HG02678 (cell line): Measurements from ENCODE around the gene TSPAN17.

Experiments
- ATAC-seq: cut with Tn5 transposase; IDR thresholded peaks from one replicate; pipeline ENCODE4 v1.9.1; 2021; ENCODE audit warnings: mild to moderate bottlenecking, moderate library complexity; ENCODE audit not compliant: unreplicated experiment

The TSPAN17 gene

GRCh38 chr5:176620333-176620981 lies 26.8 kb upstream of the TSPAN17 start:
- no peak for ATAC-seq

DNA sequence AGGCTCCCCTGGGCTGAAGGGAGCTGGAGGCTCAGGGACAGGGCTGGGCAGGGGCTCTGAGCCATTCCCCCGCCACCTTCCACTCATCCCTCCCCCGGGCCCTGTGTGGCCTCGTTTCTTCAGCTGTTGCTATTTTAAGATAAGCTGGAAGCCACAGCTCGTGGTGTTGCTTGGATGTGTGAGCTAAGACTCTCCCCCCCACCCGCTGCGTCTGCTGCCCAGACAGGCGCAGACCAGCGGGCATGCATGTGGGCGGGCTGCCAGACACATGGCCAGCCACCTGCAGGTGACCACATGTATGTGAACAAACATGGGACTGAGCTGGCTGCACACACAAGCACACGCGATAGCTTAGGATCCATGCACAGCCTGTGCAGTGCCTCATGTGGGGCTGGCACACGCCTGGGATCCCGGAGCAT lies 25.6 kb upstream of the TSPAN17 start:
- no peak for ATAC-seq

DNA sequence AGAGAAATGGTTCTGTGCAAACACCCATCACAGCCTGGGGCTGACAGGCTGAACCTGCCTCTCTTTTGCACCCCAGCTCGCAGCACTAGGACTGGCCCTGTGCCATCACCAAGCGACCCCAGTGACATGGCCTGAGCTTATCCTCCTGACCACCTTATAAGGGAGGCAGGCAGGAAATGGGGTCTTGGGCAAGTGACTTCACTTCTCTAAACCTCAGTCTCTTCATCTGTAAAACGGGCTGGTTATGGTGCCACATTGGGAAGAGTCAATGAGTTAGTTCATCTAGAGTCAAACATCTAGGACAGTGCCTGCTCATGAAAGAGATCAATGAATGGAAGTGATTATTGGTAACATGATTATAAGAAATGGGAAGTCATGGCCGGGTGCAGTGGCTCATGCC lies 23.1 kb upstream of the TSPAN17 start:
- no peak for ATAC-seq

GRCh38 chr5:176624938-176625337 lies 22.3 kb upstream of the TSPAN17 start:
- no peak for ATAC-seq

DNA sequence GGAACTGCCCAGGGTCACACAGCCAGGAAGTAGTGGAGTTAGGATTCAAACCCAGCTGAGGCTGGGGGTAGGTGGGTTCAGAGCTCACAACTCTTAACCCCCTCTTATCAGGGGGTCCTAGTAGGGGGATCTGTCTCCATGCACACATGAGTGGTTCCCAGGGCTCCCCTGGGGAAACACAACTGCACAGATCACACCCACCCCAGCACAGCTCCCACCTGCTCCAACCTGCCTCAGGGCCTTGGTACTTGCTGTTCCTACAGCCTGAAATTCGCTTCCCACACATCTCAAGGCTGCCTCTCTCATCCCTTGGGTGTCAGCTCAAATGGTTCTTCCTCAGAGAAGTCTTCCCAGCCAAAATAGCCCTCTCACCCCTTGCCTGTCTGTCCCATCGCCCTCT lies 21.8 kb upstream of the TSPAN17 start:
- ATAC-seq = no peak

DNA sequence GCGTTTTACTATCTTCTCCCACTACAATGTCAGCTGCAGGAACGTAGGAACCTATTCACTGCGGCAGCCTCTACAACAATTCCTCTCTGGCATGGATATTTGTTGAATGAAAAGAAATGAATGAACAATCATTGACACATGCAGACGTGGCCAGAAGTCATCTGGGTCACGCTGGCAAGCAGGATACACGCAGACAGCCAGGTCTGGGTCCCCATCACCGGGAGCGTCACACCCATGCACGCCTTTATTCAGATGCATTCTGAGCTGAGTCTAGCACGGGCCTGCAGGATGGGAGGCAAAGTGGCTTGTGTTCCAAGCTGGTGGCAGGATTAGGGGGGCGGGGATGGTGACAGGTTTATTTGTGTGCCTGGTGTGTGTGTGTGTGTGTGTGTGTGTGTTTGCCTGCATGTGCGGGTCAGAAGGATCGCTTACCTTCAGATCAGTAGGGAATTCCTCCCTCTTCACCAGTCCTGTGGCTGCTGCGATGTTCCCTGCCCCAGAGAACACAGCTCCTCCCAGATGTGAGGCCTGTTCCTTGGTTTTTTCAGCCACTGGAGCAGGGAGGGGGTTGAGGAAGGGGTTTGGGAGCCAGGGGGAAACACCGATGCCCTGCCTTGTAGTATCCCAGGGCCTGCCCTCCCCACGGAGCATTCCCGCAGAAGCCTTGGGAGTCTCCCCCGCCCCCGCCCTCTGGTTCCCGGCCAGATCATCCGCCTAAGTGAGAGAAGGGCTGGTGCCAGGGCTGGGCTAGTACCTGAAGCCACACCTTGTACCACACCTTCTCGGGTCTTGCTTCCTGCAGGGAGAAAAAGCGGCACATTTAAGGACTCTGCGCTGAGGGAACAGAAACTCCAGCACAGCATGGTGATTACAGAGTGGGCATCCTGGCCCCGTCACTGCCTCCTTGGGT lies 21.1 kb upstream of the TSPAN17 start:
- no peak for ATAC-seq

DNA sequence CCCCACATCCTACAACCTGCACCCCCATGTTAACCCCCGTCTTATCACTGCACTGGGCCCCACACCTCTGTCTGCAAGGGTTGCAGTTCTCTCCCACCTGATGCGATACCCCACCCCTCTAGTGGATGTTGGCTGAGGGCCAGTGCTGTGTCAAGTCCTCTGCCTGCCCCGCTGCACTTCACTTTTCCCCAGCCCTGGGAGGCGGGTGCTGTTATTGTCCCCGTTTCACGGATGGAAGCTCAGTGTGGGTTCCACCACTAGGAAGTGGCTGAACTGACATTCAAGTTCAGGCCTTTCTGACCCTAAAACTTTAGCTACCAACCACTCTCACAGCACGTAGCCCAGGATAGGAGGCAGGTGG lies 20.4 kb upstream of the TSPAN17 start:
- ATAC-seq = no peak

- no peak for ATAC-seq
Measured at GRCh38 chr5:176627582-176627981, 19.7 kb upstream of the TSPAN17 start.

DNA sequence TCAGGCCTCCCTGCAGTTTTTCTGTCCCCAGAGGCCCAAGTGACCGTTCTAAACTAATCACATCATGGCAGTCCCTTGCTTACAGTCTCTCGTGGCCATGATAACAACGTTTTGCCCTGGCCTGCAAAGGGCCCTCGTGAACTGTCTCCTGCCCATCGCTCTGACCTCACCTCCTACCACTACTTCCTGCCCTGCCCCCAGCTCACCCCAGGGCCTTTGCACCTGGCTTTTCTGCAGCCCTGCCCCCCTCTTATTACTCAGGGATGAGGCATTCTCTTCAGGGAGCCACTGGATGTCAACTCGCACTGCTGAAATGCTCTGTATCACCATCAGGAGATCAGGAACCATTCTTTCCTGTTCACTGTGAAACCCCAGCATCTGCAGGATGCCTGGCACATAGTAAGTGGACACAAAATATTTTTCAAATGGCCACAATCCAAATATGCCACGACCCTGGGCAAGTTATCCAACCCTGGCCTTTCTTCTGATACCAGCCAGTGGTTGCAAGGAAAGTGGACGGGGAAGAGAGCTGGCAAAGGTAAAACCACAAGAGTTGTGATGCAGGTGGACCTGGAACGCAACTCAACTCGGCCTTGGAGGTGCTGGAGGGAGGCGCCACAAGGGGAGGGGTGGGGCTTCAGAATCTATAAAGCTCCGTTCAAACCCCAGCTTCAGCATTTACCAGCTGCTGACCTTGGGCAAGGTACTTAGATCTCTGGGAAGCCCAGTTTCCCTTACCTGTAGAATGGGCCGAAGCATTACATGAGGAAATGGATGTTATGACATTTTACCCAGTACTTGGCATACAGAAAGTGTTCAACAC lies 18.7 kb upstream of the TSPAN17 start:
- ATAC-seq = no peak

GRCh38 chr5:176629317-176629852 lies 17.9 kb upstream of the TSPAN17 start:
- ATAC-seq = no peak

GRCh38 chr5:176629853-176630680 lies 17.2 kb upstream of the TSPAN17 start, which contains the start of the genes EIF4E1B and SNCB:
Gene EIF4E1B, plus strand, starts transcription at chr5:176630675. Its CDS starts 12,113 bp downstream, at chr5:176642788.
Gene SNCB, minus strand, starts transcription at chr5:176630534. Its CDS starts 880 bp downstream, at chr5:176629654.
- peak; percentile 64 for ATAC-seq

- no peak for ATAC-seq
Measured at GRCh38 chr5:176630681-176631222, 16.5 kb upstream of the TSPAN17 start.

- ATAC-seq = no peak
Measured at GRCh38 chr5:176631383-176632200, 15.7 kb upstream of the TSPAN17 start.

GRCh38 chr5:176632745-176633144 lies 14.5 kb upstream of the TSPAN17 start:
- no peak for ATAC-seq

- ATAC-seq = no peak
Measured at GRCh38 chr5:176633598-176633997, 13.7 kb upstream of the TSPAN17 start.

DNA sequence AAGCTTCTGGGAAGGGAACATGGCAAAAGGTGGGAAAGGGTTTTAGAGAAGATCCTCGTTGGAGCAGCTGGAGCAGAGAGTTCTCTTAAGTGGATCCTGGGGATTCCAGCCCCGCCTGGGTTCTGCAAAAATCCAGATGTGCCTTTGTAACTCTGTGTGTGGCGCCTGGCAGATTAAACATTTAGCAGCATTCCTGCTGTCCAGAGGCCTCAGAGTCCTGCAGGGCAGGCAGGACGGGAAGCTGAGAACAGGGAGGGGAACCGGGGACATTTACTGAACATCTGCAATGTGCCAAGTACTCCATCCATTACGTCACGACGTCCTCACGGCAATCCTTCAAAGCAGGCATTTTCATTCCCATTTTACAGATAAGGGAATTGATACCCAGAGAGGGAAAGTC lies 10.9 kb upstream of the TSPAN17 start:
- ATAC-seq = no peak

DNA sequence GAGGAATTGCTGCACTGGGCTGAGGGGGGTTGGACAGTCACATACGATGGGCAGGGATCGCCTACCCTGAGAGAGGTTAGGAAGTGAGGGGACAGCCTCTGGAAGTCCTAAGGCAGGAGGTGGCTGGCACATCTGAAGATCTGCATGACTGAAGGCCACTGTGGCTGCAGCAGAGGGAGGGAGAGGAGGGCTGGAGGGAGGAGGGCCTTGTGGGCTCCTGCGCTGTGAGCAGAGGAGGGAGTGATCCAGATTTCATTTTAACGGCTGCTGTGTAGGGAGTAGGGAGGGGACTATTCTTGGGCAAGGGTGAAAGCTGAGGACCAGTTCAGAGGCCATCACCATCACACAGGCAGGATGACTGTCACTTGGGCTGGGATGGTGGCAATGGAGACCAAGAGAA lies 9.7 kb upstream of the TSPAN17 start:
- ATAC-seq = no peak

GRCh38 chr5:176638437-176638836 lies 8.8 kb upstream of the TSPAN17 start:
- no peak for ATAC-seq

DNA sequence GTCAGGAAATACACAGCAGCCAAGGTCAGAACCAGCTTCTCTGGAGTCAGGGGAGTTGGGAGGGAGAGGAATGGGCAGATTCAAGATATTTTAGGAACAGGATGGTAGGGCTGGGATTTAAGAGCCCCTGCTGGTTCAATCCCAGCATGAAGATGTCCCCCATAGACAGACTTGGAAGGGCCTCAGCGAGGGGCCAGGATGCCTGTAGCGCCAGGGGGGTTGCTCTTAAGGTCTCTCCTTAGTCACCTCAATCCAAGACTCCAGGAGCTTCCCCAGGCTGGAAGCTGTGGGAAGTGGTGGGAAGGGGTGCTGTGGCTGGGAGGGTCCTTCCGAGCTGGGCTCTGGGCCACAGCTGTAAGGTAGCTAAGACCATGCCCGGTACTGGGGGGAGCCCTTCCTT lies 8.1 kb upstream of the TSPAN17 start:
- no peak for ATAC-seq
